Right atrium auricular region (tissue), 2 donors: ENCODE results near the gene TCHP. TPM values are rescaled to one million over a fixed set of nuclear protein-coding genes. Genes with fewer than 3 reads are reported as not detected.
"Not testable (repeated sequence)": the region's sequence is repeated elsewhere in the genome, so short reads cannot be mapped to it uniquely, and the experiment has no call there.

Experiments
- DNase-seq: peaks from one replicate; pipeline ENCODE4 v3.0.0-alpha.2; 2019; ENCODE audit warnings: low spot score
- H3K27ac ChIP-seq, 2 donors: fragments of 200-600 bp; sonication (generic); 1 replicate in 1 of 2; 2 replicates in 1 of 2; pipeline ENCODE4 v1.5.1; 2016 to 2019
- H3K27me3 ChIP-seq, 2 donors: fragments of 200-600 bp; sonication (generic); one replicate each; pipeline versions ENCODE4 v1.5.1 to v1.6.0; 2017 to 2019
- H3K36me3 ChIP-seq: fragments of 200-600 bp; sonication (generic); one replicate; pipeline ENCODE4 v1.5.1; 2016
- H3K4me1 ChIP-seq, 2 donors: fragments of 200-600 bp; sonication (generic); one replicate each; pipeline versions ENCODE4 v1.5.1 to v1.6.0; 2017 to 2019
- H3K4me3 ChIP-seq, 2 donors: fragments of 200-600 bp; sonication (generic); 1 replicate in 1 of 2; 2 replicates in 1 of 2; pipeline ENCODE4 v1.5.1; 2017 to 2019; ENCODE audit warnings: mild to moderate bottlenecking in 1 of 2, moderate library complexity in 1 of 2
- H3K9me3 ChIP-seq, 2 donors: fragments of 200-600 bp; sonication (generic); one replicate each; pipeline ENCODE4 v1.5.1; 2019
- CTCF ChIP-seq, 2 donors: fragments of 200-600 bp; sonication (generic); IDR thresholded peaks; one replicate each; pipeline ENCODE4 v1.5.1; 2019; ENCODE audit warnings: antibody characterized with exemption in 2 of 2
- total RNA-seq, 2 donors: library from RNA; depleted of rRNA; stranded (reverse); fragments of >200 nt; gene quantifications; one replicate each; pipeline ENCODE4 v1.1.0, GENCODE V29; 2016

Gene TCHP
- total RNA-seq, 2 donors from 2014 or later, result 6.4 to 9.4 TPM

- Histone ChIP-seq H3K27me3 (no peaks in the 10 kb centered on the region), H3K27ac (no peak overlapping the region), H3K4me3 (no peak overlapping the region), H3K36me3 (peaks cover 18% of the 10 kb centered on the region), H3K9me3 (no peaks in the 10 kb centered on the region), H3K4me1 (no peaks in the 10 kb centered on the region)
- DNase-seq, result no peak
- TF ChIP-seq CTCF (IDR thresholded peaks at IDR 0.05), result no peak
These were observed 38.3 kb upstream of the TCHP start for GRCh38 chr12:109861689-109862314.

GRCh38 chr12:109862491-109862890, 37.6 kb upstream of the TCHP start:
- H3K9me3 ChIP-seq, result not testable (repeated sequence)

GRCh38 chr12:109863847-109864712, 36.0 kb upstream of the TCHP start:
- Histone ChIP-seq H3K9me3 (no peaks in the 10 kb centered on the region), H3K4me1 (no peaks in the 10 kb centered on the region), H3K27me3 (no peaks in the 10 kb centered on the region), H3K27ac (no peak overlapping the region), H3K4me3 (no peak overlapping the region), H3K36me3 (no peaks in the 10 kb centered on the region)
- TF ChIP-seq CTCF (IDR thresholded peaks at IDR 0.05), result no peak
- no peak for DNase-seq

More at GRCh38 chr12:109862491-109862890, 37.6 kb upstream of the TCHP start:
- DNase-seq, H3K27ac ChIP-seq, H3K4me3 ChIP-seq, H3K27me3 ChIP-seq, H3K4me1 ChIP-seq: not testable (repeated sequence)
- peaks cover 11% of the 10 kb centered on the region for H3K36me3 ChIP-seq

DNA sequence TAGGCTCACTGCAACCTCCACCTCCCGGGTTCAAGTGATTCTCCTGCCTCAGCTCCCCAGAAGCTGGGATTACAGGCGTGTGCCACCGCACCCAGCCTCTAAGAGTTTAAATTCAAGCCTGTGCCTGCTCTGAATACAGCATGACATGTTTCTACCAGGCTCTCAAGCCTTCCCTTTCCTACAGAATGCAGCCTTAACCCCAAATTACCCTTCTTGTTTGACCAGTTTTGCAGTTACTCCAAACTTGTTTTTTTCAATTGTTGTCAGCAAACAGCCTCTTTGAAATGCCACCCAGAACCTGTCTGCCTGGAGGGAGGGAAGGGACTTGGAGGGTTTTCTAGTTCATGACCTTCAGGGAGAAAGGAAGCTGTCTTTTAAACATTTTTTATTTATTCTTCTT, 35.2 kb upstream of the TCHP start:
- no peak for TF ChIP-seq CTCF (IDR thresholded peaks at IDR 0.05)
- no peak for DNase-seq
- no peak overlapping the region for H3K27ac ChIP-seq

DNA sequence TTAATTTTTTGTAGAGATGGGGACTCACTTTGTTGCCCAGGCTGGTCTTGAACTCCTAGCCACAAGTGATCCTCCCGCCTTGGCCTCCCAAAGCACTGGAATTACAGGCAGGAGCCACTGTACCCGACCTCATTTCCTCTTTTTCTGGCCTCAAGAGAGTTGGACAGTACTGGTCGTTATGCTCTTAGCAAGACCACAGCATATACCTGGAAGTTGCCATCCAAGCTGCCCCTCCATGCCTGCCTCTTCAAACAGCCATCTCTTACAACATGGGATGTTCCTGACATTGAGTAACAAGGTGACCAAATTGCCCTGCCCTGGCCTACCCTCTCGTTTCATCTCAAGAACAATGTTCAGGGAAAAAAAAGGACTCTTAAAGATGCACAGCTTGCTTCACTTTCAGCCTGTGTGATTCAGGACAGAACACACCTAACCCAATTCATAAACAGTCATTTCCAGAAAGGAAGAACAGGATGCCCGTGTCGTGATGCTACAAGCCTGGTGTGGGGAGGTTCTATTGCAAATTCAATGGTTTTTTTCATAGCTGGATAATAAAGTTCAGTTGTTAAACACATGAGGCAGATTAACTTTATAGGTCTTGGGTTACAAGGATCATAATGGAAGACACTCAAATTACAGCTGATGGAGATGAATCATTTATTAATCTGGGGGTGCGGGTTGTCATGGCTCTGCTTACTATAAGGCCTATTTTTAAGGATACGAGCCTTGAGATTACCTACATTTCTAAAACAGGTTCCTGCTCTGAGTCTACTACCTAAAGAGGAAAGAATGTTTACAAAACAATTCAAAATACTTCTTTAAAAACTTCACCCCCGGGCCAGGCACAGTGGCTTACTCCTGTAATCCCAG, 31.7 kb upstream of the TCHP start:
- DNase-seq, result no peak
- Histone ChIP-seq H3K27me3 (no peaks in the 10 kb centered on the region), H3K4me1 (no peaks in the 10 kb centered on the region), H3K4me3 (no peak overlapping the region), H3K36me3 (no peaks in the 10 kb centered on the region), H3K9me3 (no peaks in the 10 kb centered on the region), H3K27ac (no peak overlapping the region)
- TF ChIP-seq CTCF (IDR thresholded peaks at IDR 0.05), result no peak

More for the DNA sequence above, 35.2 kb upstream of the TCHP start:
- H3K4me3 ChIP-seq, result no peak overlapping the region
- H3K27me3 ChIP-seq, result no peaks in the 10 kb centered on the region
- no peaks in the 10 kb centered on the region for H3K4me1 ChIP-seq
- no peaks in the 10 kb centered on the region for H3K36me3 ChIP-seq
- H3K9me3 ChIP-seq, result no peaks in the 10 kb centered on the region

DNA sequence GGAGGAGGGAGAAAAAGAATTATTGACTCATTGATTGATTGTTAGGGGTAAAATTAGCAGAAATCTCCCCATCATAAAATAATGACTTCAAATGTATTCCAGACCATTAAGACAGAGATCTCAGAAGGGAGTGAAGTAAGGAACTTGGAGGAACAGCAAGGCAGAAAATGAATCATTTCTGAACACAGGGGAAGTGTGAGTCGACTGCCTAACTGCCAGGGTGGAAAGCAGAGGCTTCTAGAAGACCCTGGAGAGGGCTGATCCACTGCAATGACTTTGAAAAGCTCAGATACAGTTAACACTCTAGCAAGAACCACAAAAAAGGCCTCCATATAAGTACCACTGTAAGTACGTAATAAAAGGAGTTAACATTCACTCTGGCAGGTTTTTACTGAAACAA, 29.4 kb upstream of the TCHP start:
- H3K27ac ChIP-seq, result no peak overlapping the region
- H3K4me3 ChIP-seq, result no peak overlapping the region
- no peaks in the 10 kb centered on the region for H3K27me3 ChIP-seq
- no peaks in the 10 kb centered on the region for H3K36me3 ChIP-seq
- H3K9me3 ChIP-seq, result no peaks in the 10 kb centered on the region
- H3K4me1 ChIP-seq, result peaks cover 0 to 6% of the 10 kb centered on the region in 2 donors
- no peak for TF ChIP-seq CTCF (IDR thresholded peaks at IDR 0.05)
- DNase-seq, result no peak
